IPS-18c (cell line): ENCODE data around the gene GPS1.
A peak's percentile ranks its signal among the peaks of the same experiment; 100 is the strongest.

Experiments used
- H3K4me3 ChIP-seq: 2 replicates; pipeline ENCODE4 v1.7.0; 2013; ENCODE audit warnings: low read depth, mild to moderate bottlenecking, low read length, moderate library complexity; ENCODE audit not compliant: insufficient read depth
- H3K9me3 ChIP-seq: one replicate; pipeline ENCODE4 v1.6.1; 2013; ENCODE audit warnings: mild to moderate bottlenecking, low read length, moderate library complexity; ENCODE audit not compliant: control insufficient read depth, insufficient read depth

Gene GPS1

GRCh38 chr17:82049106-82049505 lies 2.6 kb upstream of the GPS1 start:
- Histone ChIP-seq H3K4me3 (no peak overlapping the region), H3K9me3 (no peaks in the 10 kb centered on the region)

DNA sequence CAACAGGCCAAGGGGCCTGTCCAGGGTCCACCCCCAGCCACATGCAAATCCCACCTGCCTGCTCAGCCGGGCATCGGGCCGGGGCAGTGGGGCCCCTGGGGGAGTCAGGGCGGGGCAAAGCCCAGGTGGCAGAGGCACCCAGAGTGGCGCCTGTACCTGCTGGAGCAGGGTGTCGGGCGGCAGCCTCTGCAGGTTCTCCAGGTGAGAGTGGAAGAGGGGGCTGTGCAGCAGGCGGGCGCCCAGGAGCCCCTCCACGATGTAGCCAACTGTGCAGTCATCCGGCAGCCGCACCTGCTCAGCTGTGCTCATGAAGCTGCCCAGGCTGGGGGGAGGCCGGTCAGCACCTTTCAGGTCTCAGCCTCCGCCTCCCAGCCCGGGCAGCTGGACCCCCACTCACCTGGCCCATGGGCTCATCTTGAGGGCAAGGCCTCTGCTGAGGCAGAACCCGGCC lies 2.2 kb upstream of the GPS1 start:
- H3K4me3 ChIP-seq: no peak overlapping the region
- peaks cover 2% of the 10 kb centered on the region for H3K9me3 ChIP-seq

DNA sequence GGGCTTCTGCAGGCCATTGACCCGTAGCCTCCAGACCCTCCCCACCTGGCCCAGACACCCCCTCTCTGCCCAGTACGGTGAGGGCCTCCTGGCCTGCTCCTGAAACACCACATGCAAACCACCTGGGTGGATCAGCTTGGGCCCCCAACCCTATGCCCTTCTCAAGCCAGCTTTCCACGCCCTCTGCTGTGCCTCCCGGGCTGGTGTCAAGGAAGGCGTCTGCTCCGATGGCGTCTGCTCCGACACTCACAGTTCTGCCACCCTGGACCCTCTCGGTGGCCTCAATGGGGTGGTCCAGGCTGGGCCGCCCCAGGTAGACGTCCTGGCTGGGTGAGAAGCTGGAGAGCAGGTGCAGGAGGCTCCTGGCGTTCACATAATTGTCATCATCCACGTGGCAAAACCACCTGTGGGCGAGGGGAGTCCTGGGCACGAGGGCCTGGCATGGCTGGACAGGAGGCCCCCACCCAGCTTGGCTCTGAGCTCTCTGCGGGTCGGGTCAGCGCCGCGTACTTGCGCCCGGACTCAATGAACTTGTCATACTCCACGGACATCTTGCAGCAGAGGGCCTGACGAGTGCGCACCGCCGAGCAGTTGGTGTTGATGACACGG lies 1.4 kb upstream of the GPS1 start:
- H3K4me3 ChIP-seq: peak overlapping the region; percentile 59; the same call in 1 of the 2 replicates
- H3K9me3 ChIP-seq: peaks cover 2% of the 10 kb centered on the region

DNA sequence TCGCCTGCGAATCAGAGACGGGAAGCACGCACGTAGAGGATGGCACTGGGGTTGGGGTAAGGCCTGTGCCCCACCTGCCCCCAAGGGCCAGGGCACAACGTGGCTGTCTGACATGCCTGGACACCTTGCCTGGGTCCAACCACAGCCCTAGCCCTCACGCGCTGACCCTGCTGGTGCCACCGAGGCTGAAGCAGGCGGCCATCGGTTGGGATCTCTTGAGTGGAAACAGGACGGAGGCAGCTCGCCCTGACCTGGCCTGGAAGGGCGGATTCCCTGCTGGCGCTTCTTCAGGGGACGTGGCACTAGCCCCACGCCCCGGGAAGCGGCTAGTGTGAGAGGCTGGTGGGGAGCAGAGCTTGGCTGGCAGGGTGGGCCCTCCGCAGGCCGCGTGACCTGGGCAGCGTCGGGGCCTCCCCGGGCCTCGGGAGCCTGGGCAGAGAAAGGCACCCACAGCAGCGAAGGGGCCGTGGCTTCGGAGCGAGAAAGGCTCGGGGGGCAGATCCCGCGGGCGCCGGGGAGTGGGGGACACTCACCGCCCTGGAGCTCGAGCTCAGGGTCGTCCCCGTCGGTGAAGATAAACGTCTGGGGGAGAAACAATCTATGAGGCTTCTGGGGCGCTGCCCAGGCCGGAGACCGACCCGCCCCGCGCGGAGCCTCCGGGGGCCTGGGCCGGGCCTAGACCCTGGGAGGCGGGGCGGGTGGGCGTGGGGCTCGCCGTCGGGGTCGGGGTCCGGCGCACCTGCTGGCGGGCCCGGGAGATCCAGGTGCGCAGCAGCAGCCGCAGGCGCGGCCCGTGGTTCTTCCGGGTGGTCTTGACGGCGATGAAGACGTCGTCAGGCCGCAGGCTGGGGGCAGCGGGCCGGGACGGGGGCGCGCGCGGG lies 697 bp upstream of the GPS1 start:
- Histone ChIP-seq H3K4me3 (peak overlapping the region; percentile 59), H3K9me3 (peaks cover 2% of the 10 kb centered on the region)

- H3K9me3 ChIP-seq: peaks cover 2% of the 10 kb centered on the region
These were observed 951 bp downstream of the GPS1 start for GRCh38 chr17:82052638-82053059.

DNA sequence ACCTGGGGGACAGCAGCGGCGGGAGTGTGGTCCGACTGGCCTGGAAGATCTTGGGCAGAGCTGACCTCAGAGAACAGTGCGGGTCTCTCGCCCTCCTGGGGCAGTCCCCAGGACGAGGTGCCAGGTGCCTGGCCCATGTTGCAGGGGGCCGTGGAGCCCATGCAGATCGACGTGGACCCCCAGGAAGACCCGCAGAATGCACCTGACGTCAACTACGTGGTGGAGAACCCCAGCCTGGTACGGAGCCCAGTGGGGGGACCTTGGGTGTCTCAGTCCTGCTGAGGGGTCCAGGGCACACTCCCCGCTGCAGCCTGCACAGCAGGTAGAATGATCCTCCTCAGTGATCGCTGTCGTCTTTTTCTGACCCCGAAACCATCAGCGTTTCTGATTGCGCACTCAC lies 1.4 kb downstream of the GPS1 start:
- Histone ChIP-seq H3K9me3 (peaks cover 2% of the 10 kb centered on the region), H3K4me3 (peak overlapping the region; percentile 80; the same call in 1 of the 2 replicates)

More at GRCh38 chr17:82052638-82053059, 951 bp downstream of the GPS1 start:
- peak overlapping the region; percentile 80 for H3K4me3 ChIP-seq

GRCh38 chr17:82053556-82054263 lies 2.0 kb downstream of the GPS1 start:
- no peak overlapping the region for H3K4me3 ChIP-seq

GRCh38 chr17:82054351-82055022 lies 2.8 kb downstream of the GPS1 start:
- Histone ChIP-seq H3K4me3 (no peak overlapping the region), H3K9me3 (peaks cover 2% of the 10 kb centered on the region)

More at GRCh38 chr17:82053556-82054263, 2.0 kb downstream of the GPS1 start:
- peaks cover 2% of the 10 kb centered on the region for H3K9me3 ChIP-seq

- H3K4me3 ChIP-seq: no peak overlapping the region
These were observed 3.6 kb downstream of the GPS1 start for GRCh38 chr17:82055023-82055964.

GRCh38 chr17:82055965-82056728 lies 4.4 kb downstream of the GPS1 start:
- peaks cover 2% of the 10 kb centered on the region for H3K9me3 ChIP-seq
- H3K4me3 ChIP-seq: no peak overlapping the region

More at GRCh38 chr17:82055023-82055964, 3.6 kb downstream of the GPS1 start:
- peaks cover 2% of the 10 kb centered on the region for H3K9me3 ChIP-seq

GRCh38 chr17:82056729-82057621 lies 5.3 kb downstream of the GPS1 start:
- Histone ChIP-seq H3K4me3 (no peak overlapping the region), H3K9me3 (peaks cover 2% of the 10 kb centered on the region)

DNA sequence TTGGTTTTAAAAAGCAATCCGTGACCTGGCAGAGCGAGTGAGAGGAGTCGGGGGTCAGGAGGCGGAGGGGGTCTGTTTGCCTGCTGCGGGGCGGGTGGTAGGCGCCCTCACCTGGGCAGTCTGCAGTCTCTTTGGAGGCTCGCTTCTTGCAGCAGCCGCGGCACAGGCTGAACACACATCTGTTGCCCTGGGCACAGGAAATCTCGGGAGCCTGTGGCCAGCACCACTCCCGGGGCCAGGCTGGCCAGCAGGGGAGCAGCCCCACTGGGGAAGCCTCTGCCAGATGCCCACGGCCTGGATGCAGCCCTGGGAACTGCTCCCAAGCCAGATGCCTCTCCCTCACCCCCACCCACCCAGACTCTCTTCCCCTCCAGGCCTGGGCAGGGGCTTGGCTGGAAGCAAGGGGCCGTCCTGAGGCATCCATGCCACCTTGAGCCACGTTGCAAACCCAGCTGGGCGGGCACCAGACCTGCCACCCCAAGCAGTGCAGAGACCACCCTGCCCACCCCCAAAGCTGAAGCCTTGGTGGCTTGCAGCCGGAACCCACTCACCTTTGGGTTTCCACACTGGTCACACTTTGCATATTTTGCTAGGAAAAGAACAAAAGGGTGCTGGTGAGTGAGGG lies 6.6 kb downstream of the GPS1 start:
- Histone ChIP-seq H3K9me3 (peaks cover 2% of the 10 kb centered on the region), H3K4me3 (no peak overlapping the region)

DNA sequence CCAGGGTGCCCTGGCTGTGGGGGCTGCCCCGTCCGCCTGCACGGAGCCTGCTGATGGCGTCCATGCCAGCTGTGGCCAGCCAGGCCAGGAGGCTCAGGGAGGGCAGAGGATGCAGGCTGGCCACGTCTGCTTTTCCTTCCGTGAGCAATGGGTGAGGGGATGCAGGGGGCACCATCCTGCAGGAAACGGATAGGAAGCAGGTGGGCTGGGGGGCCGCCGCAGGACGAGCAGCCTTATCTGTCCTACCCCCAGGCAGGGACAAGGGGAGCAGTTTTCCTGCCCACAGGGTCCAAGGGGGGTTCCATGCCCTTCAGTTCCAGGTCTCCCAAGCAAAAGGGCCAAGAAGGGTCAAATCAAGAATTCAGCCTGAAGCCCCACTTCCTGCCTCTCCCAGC lies 7.2 kb downstream of the GPS1 start:
- Histone ChIP-seq H3K9me3 (peaks cover 2% of the 10 kb centered on the region), H3K4me3 (no peak overlapping the region)

DNA sequence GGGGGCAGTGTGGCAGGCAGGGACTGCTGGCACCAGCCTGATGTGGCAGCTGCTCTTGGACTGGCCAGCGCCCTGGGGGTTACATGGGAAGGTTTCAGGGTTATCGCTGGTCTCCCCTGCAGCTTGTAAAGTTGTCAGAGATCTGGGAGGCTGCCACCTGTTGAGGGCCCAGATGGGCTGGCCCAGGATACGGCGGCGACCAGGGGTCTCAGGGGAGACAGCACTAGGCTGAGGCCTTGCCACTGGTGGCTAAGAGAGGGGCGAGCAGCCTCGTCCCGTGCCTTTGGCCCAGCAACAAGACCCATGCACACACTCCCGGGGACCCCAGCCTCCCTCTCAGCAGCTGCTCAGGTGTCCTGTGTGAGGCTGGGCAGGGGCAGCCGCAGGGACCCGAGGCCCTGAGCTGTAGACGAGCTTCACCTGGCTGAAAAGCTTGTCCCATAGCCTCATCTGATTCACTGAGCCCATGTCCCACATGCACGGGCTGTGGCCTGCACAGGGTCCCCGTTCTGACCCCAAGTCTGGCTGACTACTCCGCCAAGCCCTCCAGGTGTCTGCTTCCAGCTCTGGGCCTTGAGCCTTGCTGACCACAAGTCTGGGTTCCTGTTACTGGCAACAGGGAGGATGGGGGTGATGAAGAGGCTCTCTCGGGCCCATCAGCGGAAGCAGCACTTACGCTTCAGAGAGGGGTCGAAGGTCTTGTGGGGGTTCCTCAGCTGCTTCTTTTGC lies 7.7 kb downstream of the GPS1 start:
- Histone ChIP-seq H3K4me3 (no peak overlapping the region), H3K9me3 (peaks cover under 1% of the 10 kb centered on the region)
